Large intestine (tissue), 3 donors: ENCODE measurements around the gene ELMO2. TPM values are rescaled to one million over a fixed set of nuclear protein-coding genes. Genes with fewer than 3 reads are reported as not detected.

Experiments used
- DNase-seq, 2 donors: peaks; one replicate each; pipeline versions ENCODE4 v3.0.0 to v3.0.0-alpha.2; 2013
- H3K27ac ChIP-seq: one replicate; pipeline ENCODE4 v1.5.1; 2013; ENCODE audit warnings: low read length
- H3K27me3 ChIP-seq: 2 replicates; pipeline ENCODE4 v1.6.1; 2013; ENCODE audit warnings: low read length; ENCODE audit not compliant: control insufficient read depth, insufficient read depth
- H3K36me3 ChIP-seq: 2 replicates; pipeline ENCODE4 v1.6.1; 2013; ENCODE audit warnings: low read length; ENCODE audit not compliant: control insufficient read depth, insufficient read depth
- H3K4me1 ChIP-seq: one replicate; pipeline ENCODE4 v1.6.1; 2013; ENCODE audit warnings: low read length; ENCODE audit not compliant: control insufficient read depth, insufficient read depth
- H3K4me3 ChIP-seq: one replicate; pipeline ENCODE4 v1.5.1; 2013; ENCODE audit warnings: low read length
- H3K9me3 ChIP-seq: one replicate; pipeline ENCODE4 v1.6.1; 2013; ENCODE audit warnings: mild to moderate bottlenecking, low read depth, low read length, moderate library complexity; ENCODE audit not compliant: control insufficient read depth
- WGBS: methylation state at CpG from one replicate; pipeline ENCODE4 v1.1.5; 2013; ENCODE audit warnings: low lambda C conversion rate; ENCODE audit not compliant: insufficient coverage; 5-methylcytosine and 5-hydroxymethylcytosine counted together
- polyA plus RNA-seq: library from polyadenylated mRNA; unstranded; fragments of 120-200 nt; gene quantifications from one replicate; pipeline ENCODE4 v1.2.1, GENCODE V29; 2013

ELMO2 gene
- polyA plus RNA-seq, 1 donor = 40.2 TPM

DNA sequence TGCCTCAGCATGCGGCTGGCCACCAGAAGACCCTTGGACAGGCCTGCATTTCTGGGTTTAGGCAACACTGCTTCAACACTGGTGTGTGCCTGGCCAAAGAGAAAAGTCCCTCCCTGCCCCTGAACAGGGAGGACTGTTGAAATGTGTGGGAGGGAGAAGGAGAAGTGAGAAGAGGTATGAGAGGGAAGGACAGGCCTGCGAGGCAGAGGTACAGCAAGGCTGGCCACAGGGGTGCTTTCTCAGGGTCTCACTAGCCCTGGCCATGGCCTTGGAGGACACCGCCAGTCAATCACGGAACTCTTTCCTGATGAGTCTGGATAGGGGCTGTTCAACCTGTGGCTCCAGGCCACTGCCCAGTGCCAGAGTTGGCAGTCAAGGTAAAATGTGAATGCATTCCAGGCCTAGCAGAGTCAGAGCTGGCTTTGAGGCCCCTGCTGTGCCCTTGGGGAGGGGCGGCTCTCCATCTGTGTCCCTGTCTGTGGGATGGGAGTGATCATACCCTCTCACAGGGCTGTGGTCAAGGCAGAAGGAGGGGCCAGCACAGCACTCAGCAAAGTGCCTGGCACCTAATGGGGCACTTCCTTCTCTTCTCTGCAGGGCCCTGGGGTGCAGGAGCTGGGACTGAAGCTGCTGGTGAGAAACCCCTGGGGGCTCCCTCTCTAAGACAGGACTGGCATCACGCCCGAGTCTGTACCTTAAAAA is 54.9 kb downstream of the ELMO2 start:
- Histone ChIP-seq H3K27me3 (no peaks in the 10 kb centered on the region), H3K4me3 (no peak overlapping the region), H3K27ac (no peak overlapping the region), H3K4me1 (peaks cover 20% of the 10 kb centered on the region), H3K36me3 (peaks cover 52% of the 10 kb centered on the region), H3K9me3 (no peaks in the 10 kb centered on the region)
- no CpG with 5 or more reads among the region's 7 CpGs for WGBS
- DNase-seq = no peak

DNA sequence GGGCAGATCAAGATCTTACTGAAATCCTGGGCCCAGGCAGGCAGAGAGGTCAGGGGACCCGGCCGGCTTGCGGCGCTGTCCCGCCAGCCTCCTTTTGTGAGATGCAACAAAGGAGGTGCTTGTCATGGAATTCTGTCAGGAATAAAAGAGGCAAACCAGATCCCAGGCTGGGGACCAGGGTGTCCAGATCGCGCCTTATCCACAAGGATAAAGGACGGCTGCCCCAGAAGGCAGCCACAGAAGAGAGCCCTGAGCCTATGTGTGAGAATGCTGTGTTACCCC is 55.5 kb downstream of the ELMO2 start:
- peaks cover 48% of the 10 kb centered on the region for H3K36me3 ChIP-seq
- H3K27ac ChIP-seq = no peak overlapping the region

DNA sequence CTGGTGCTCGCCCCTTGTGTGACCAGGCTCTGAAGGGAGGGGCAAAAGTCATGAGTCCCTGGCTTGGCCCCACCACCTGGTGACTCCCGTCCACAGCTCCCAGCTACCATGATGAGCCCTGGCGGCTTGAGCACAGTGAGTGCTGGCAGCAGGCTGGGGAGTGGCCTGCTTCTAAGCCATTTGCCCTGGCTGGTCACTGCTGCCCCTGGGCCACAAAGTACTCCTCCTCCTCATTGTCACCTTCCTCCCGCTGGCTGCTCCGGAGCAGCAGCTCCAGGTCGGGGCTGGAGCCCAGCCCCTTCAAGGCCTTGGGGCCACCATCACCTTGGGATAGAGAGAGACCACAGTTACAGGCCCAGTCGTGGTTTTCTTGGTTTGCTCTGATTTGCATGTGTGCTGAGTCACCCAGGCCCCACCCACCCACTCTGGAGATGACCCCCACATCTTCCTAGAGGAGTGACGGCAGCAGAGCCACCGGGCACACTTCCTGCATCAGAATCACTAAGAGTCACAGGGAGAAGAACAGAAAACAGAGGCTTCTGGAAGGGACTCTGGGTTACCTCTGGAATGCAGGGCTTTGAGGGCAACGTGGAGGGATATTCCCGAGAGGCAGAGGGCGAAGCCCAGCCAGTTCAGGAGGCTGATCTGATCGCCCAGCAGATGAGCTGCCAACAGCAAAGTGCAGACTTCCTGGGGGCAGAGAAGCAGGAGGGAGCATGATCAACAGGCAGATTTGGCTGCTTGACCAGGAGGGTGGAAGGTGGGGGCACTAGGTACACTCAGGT is 56.0 kb downstream of the ELMO2 start:
- no peak overlapping the region for H3K4me3 ChIP-seq
- no peaks in the 10 kb centered on the region for H3K9me3 ChIP-seq
- peaks cover 48% of the 10 kb centered on the region for H3K36me3 ChIP-seq
- no peak for DNase-seq
- peaks cover 13% of the 10 kb centered on the region for H3K4me1 ChIP-seq
- no CpG with 5 or more reads among the region's 13 CpGs for WGBS
- no peak overlapping the region for H3K27ac ChIP-seq
- no peaks in the 10 kb centered on the region for H3K27me3 ChIP-seq

More for the DNA sequence above, 55.5 kb downstream of the ELMO2 start:
- H3K27me3 ChIP-seq = no peaks in the 10 kb centered on the region
- no CpG with 5 or more reads among the region's 8 CpGs for WGBS
- peaks cover 17% of the 10 kb centered on the region for H3K4me1 ChIP-seq
- H3K9me3 ChIP-seq = no peaks in the 10 kb centered on the region
- H3K4me3 ChIP-seq = no peak overlapping the region
- DNase-seq = no peak

DNA sequence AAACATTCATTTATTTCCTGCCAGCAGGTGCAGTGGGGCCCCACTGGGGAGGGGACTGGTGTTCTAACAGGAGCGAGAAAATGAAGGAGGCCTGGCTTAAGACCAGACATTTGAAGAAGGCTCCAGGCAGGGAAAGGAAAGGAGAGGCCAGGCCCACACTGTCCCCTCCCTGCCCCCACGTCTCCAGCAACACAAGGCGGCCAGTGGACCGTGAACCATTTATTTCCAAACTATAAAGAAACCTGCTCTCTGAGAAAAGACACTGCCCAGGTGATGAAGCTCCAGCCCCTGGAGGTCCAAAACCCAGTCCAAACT is 56.7 kb downstream of the ELMO2 start:
- WGBS = no CpG with 5 or more reads among the region's 4 CpGs
- Histone ChIP-seq H3K4me1 (peaks cover 10% of the 10 kb centered on the region), H3K27ac (no peak overlapping the region), H3K9me3 (no peaks in the 10 kb centered on the region), H3K27me3 (no peaks in the 10 kb centered on the region), H3K4me3 (no peak overlapping the region), H3K36me3 (peaks cover 41% of the 10 kb centered on the region)
- no peak for DNase-seq

DNA sequence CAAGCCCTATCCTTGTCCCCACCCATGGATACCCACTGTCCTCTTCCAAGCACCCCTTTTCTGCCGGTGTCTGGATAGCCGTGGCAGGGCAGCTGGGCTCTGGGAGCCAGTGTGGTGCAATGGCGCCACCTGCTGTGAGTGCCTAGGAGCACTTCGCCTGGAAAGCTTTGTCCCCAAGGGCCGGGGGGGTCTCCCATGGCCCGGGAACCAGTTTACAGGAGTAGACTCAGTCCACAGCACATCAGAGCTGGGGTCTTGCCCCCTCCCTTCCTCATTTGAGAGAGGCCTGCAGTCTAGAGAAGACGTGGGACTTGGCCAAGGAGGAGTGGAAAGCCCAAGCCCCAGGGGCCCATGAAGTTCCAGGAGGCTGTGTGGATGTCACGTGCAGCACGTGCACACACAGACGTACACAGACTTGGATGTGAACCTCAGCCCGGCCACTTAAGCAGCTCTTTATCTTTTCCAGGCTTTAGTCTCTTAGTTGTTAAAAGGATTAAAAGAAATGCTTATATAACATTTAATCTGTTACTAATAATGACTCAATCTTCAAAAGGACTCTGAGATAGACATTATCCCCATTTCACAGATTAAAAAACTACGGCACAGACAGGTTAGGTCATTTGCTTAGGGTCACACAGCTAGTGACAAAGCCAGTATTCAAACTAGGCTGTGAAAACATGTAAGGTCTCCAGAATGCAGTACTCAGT is 57.2 kb downstream of the ELMO2 start:
- H3K9me3 ChIP-seq = no peaks in the 10 kb centered on the region
- H3K27me3 ChIP-seq = no peaks in the 10 kb centered on the region
- H3K27ac ChIP-seq = no peak overlapping the region
- H3K36me3 ChIP-seq = peaks cover 36% of the 10 kb centered on the region
- peaks cover 10% of the 10 kb centered on the region for H3K4me1 ChIP-seq
- no CpG with 5 or more reads among the region's 12 CpGs for WGBS
- H3K4me3 ChIP-seq = no peak overlapping the region
- DNase-seq = peak in 1 of 2 donors; percentile 17

DNA sequence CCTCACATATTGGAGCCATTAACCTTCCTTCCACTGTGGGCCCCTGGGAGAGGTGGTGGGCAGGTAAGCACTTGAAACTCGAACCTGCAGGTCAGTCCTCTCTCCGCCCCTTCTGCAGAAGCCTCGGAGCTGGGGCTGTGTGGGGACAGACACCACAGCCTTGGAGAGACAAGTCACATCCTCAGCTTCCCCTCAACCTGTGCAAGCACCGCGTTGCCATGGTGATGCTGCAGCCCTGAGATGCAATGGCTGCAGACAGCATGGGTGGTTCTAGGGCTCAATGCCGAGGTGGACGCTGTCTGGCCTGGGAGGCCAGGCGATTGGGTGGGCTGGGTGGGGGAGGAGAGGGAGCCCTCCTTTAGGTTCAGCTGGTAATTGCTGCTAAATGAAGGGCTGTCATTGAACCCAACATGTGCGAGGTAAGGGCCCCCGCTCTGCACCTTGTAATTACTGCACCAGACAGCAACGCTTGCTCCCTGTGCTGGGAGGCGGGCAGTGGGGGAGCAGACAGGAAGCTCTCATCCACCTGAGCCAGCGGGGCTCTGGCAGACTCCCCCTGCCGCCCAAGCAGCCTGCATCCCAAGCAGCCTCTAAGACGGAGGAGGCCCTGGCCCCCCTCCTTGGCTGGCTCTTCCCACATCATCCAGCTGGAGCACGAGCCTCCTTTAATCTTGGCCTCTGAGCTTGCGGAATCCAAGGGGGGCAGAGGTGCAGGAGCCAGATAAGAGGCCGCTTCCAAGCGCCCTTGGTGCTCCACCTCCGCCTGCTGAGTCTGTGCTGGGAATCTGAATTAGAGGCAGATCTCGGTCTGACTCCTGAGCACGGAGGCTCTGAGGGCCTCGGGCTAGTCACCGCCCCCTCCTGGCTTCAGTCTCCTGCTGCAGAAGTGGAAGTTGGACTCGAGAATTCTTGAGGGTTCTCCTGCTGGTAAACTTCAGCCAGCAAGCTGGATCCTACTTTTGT is 58.3 kb downstream of the ELMO2 start:
- Histone ChIP-seq H3K27me3 (peaks cover 10% of the 10 kb centered on the region), H3K9me3 (no peaks in the 10 kb centered on the region), H3K36me3 (peaks cover 30% of the 10 kb centered on the region), H3K4me1 (peaks cover 10% of the 10 kb centered on the region), H3K4me3 (no peak overlapping the region), H3K27ac (no peak overlapping the region)
- WGBS = no CpG with 5 or more reads among the region's 25 CpGs
- peak in 1 of 2 donors; percentile 16 for DNase-seq

DNA sequence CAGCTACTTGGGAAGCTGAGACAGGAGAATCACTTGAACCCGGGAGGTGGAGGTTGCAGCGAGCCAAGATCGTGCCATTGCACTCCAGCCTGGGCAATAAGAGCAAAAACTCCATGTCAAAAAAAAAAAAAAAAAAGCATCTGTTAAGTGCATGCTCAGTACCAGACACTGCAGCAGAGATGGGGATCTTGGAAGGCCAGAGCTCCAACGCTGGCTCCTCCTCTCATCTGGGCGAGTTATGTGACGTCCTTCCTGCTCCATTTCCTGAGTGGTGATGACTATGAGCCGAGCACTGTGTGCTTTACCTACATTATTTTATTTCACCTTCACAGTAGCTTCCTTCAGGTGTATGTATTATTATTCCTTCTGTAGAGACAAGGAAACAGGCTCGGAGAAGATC is 59.6 kb downstream of the ELMO2 start:
- Histone ChIP-seq H3K9me3 (no peaks in the 10 kb centered on the region), H3K27me3 (peaks cover 23% of the 10 kb centered on the region), H3K4me1 (peaks cover 10% of the 10 kb centered on the region), H3K36me3 (peaks cover 24% of the 10 kb centered on the region), H3K27ac (no peak overlapping the region), H3K4me3 (no peak overlapping the region)
- no CpG with 5 or more reads among the region's 8 CpGs for WGBS
- DNase-seq = no peak

DNA sequence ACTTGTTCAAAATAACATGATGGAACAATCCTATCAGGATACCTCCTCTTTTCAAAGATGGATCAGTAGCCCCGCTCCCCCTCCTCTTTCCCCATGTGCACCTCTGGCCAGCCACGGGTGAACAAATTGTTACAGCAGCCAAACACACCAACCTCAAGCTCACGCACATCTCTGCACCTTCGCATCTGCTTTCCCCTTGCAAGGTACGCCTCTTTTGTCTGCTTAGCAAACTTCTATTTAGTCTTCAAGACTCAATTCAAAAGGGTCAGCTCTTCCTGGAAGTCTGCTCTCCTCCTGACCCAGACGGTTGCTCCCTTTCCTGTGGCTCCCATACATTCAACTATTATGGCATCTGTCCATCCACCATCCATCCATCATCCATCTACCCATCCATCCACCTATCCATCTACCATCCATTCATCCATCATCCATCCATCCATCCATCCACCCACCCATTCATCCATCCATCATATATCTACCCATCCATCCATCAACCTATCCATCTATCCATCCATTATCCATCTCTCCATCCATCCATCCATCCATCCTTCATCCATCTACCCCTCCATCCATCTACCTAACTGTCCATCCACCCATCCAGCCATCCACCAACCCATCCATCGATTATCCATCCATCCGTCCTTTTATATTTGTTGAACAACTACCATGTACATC is 61.8 kb downstream of the ELMO2 start:
- DNase-seq = no peak
- peaks cover 38% of the 10 kb centered on the region for H3K27me3 ChIP-seq
- no peaks in the 10 kb centered on the region for H3K9me3 ChIP-seq
- no peak overlapping the region for H3K4me3 ChIP-seq
- no peak overlapping the region for H3K27ac ChIP-seq
- 92% methylated on average over 4 of the region's 8 CpGs for WGBS
- peaks cover 3% of the 10 kb centered on the region for H3K4me1 ChIP-seq
- H3K36me3 ChIP-seq = peaks cover 3% of the 10 kb centered on the region

DNA sequence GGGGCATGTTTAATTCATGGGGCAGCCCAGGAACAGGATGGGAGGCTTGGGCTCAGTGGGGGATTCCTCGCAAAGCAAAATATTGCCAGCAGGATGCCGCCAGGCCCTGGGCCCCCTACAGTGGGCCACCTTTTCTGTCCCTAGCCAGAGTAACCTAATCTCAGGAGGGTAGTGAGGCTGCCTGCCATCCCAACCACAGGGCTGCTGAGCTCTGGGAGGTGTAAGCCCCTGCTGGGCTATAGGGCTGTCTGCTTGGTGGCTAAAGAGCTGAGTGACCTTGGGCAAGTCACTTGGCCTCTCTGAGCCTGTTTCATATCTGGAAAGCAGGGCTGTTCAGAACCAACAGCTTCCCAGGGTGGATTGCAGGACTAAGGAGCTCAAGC is 62.4 kb downstream of the ELMO2 start:
- H3K27me3 ChIP-seq = peaks cover 44% of the 10 kb centered on the region
- H3K9me3 ChIP-seq = no peaks in the 10 kb centered on the region
- H3K36me3 ChIP-seq = peaks cover 3% of the 10 kb centered on the region
- DNase-seq = no peak
- no peak overlapping the region for H3K4me3 ChIP-seq
- H3K27ac ChIP-seq = no peak overlapping the region
- no CpG with 5 or more reads among the region's 2 CpGs for WGBS
- H3K4me1 ChIP-seq = peaks cover 2% of the 10 kb centered on the region
